H9 (cell line): ENCODE measurements around the gene CHGA. TPM values are rescaled to one million over a fixed set of nuclear protein-coding genes. Genes with fewer than 3 reads are reported as not detected.

Experiments used
- DNase-seq: peaks from one replicate; pipeline ENCODE4 v3.0.0-alpha.2; 2017
- H2AFZ ChIP-seq: one replicate; pipeline ENCODE4 v1.6.1; 2013; ENCODE audit warnings: mild to moderate bottlenecking, low read length, control low read depth, moderate library complexity
- H2AK5ac ChIP-seq: 2 replicates; pipeline ENCODE4 v1.6.1; 2013; ENCODE audit warnings: low read length, control low read depth, mixed read lengths; ENCODE audit not compliant: insufficient read length
- H2BK120ac ChIP-seq: one replicate; pipeline ENCODE4 v1.6.1; 2013; ENCODE audit warnings: low read depth, mild to moderate bottlenecking, low read length, control low read depth, inconsistent platforms; ENCODE audit not compliant: poor library complexity, severe bottlenecking
- H2BK12ac ChIP-seq: 2 replicates; pipeline ENCODE4 v1.6.1; 2013; ENCODE audit warnings: low read length, control low read depth, mixed read lengths, low read depth; ENCODE audit not compliant: insufficient read length
- H2BK15ac ChIP-seq: 2 replicates; pipeline ENCODE4 v1.6.1; 2013; ENCODE audit warnings: low read depth, low read length, control low read depth
- H2BK20ac ChIP-seq: one replicate; pipeline ENCODE4 v1.6.1; 2013; ENCODE audit warnings: low read depth, mild to moderate bottlenecking, low read length, control low read depth, inconsistent platforms; ENCODE audit not compliant: poor library complexity, severe bottlenecking
- H2BK5ac ChIP-seq: 2 replicates; pipeline ENCODE4 v1.6.1; 2013; ENCODE audit warnings: low read length, control low read depth, mixed read lengths; ENCODE audit not compliant: insufficient read length
- H3K14ac ChIP-seq: 2 replicates; pipeline ENCODE4 v1.6.1; 2013; ENCODE audit warnings: low read length, control low read depth; ENCODE audit not compliant: insufficient read depth
- H3K18ac ChIP-seq: 2 replicates; pipeline ENCODE4 v1.6.1; 2013; ENCODE audit warnings: low read depth, mild to moderate bottlenecking, mixed read lengths, low read length, control low read depth; ENCODE audit not compliant: insufficient read length
- H3K23ac ChIP-seq: 2 replicates; pipeline ENCODE4 v1.6.1; 2013; ENCODE audit warnings: low read length, control low read depth, mixed read lengths, low read depth; ENCODE audit not compliant: insufficient read length
- H3K23me2 ChIP-seq: 2 replicates; pipeline ENCODE4 v1.6.1; 2013; ENCODE audit warnings: low read depth, mild to moderate bottlenecking, mixed read lengths, low read length, control low read depth; ENCODE audit not compliant: insufficient read length, poor library complexity, severe bottlenecking
- H3K27ac ChIP-seq: 2 replicates; pipeline ENCODE4 v1.5.1; 2013; ENCODE audit warnings: low read length, control low read depth, mixed read lengths, low read depth; ENCODE audit not compliant: insufficient read length
- H3K27me3 ChIP-seq: 2 replicates; pipeline ENCODE4 v1.6.1; 2013; ENCODE audit warnings: low read length, control low read depth, inconsistent platforms; ENCODE audit not compliant: insufficient read depth
- H3K4ac ChIP-seq: 2 replicates; pipeline ENCODE4 v1.6.1; 2013; ENCODE audit warnings: low read depth, mild to moderate bottlenecking, control low read depth, inconsistent platforms, low read length, moderate library complexity
- H3K4me1 ChIP-seq: 2 replicates; pipeline ENCODE4 v1.6.1; 2013; ENCODE audit warnings: low read length, control low read depth, inconsistent platforms; ENCODE audit not compliant: insufficient read depth
- H3K4me2 ChIP-seq: 2 replicates; pipeline ENCODE4 v1.6.1; 2013; ENCODE audit warnings: low read length, control low read depth, mixed read lengths; ENCODE audit not compliant: insufficient read length, insufficient read depth
- H3K56ac ChIP-seq: 2 replicates; pipeline ENCODE4 v1.6.1; 2013; ENCODE audit warnings: low read depth, mild to moderate bottlenecking, mixed read lengths, low read length, control low read depth; ENCODE audit not compliant: insufficient read length
- H3K79me1 ChIP-seq: 2 replicates; pipeline ENCODE4 v1.6.1; 2013; ENCODE audit warnings: low read depth, mild to moderate bottlenecking, moderate library complexity, low read length, control low read depth, inconsistent platforms; ENCODE audit not compliant: insufficient read depth, poor library complexity, severe bottlenecking
- H3K79me2 ChIP-seq: 2 replicates; pipeline ENCODE4 v1.6.1; 2013; ENCODE audit warnings: low read length, control low read depth, inconsistent platforms; ENCODE audit not compliant: insufficient read depth
- H3K9ac ChIP-seq: 2 replicates; pipeline ENCODE4 v1.6.1; 2013; ENCODE audit warnings: low read length, control low read depth, mixed read lengths; ENCODE audit not compliant: insufficient read length; ENCODE audit errors: extremely low read depth
- H3K9me3 ChIP-seq: one replicate; pipeline ENCODE4 v1.6.1; 2013; ENCODE audit warnings: low read depth, low read length, inconsistent platforms; ENCODE audit not compliant: control insufficient read depth
- H3T11ph ChIP-seq: one replicate; pipeline ENCODE4 v1.6.1; 2013; ENCODE audit warnings: mild to moderate bottlenecking, low read length, control low read depth, inconsistent platforms
- H4K20me1 ChIP-seq: one replicate; pipeline ENCODE4 v1.6.1; 2013; ENCODE audit not compliant: control insufficient read depth, insufficient read length, insufficient read depth
- H4K5ac ChIP-seq: 2 replicates; pipeline ENCODE4 v1.6.1; 2013; ENCODE audit warnings: low read depth, mild to moderate bottlenecking, mixed read lengths, low read length, control low read depth; ENCODE audit not compliant: insufficient read length
- H4K8ac ChIP-seq: replicated peaks from 2 replicates; pipeline ENCODE4 v1.6.1; 2013; ENCODE audit warnings: low read length, control low read depth, mixed read lengths, low read depth; ENCODE audit not compliant: insufficient read length
- H4K91ac ChIP-seq: 2 replicates; pipeline ENCODE4 v1.6.1; 2013; ENCODE audit warnings: low read depth, mild to moderate bottlenecking, moderate library complexity, mixed read lengths, low read length, control low read depth; ENCODE audit not compliant: insufficient read length
- H3K27ac Mint-ChIP-seq, 3 experiments: 2 replicates in 2 of 3; 3 replicates in 1 of 3; pipeline ENCODE4 v1.8.0; 2020 to 2021; ENCODE audit warnings: mixed read lengths in 3 of 3, mild to moderate bottlenecking in 1 of 3, moderate library complexity in 1 of 3
- H3K27me3 Mint-ChIP-seq: 2 replicates; pipeline ENCODE4 v1.8.0; 2021; ENCODE audit warnings: low read depth, mild to moderate bottlenecking, moderate library complexity, mixed read lengths
- H3K36me3 Mint-ChIP-seq, 3 experiments: 2 replicates in 2 of 3; 3 replicates in 1 of 3; pipeline ENCODE4 v1.8.0; 2020 to 2021; ENCODE audit warnings: low read depth in 3 of 3, mixed read lengths in 3 of 3; ENCODE audit not compliant: insufficient read depth in 1 of 3
- H3K4me1 Mint-ChIP-seq, 2 experiments: 2 replicates each; pipeline ENCODE4 v1.8.0; 2020; ENCODE audit warnings: mixed read lengths in 2 of 2
- H3K4me3 Mint-ChIP-seq, 2 experiments: 2 replicates in 1 of 2; 3 replicates in 1 of 2; pipeline ENCODE4 v1.8.0; 2020 to 2021; ENCODE audit warnings: mild to moderate bottlenecking in 2 of 2, mixed read lengths in 2 of 2, moderate library complexity in 1 of 2
- H3K9me3 Mint-ChIP-seq, 2 experiments: 2 replicates in 1 of 2; 3 replicates in 1 of 2; pipeline ENCODE4 v1.8.0; 2020; ENCODE audit warnings: mild to moderate bottlenecking in 2 of 2, mixed read lengths in 2 of 2, moderate library complexity in 1 of 2
- WGBS: extraction: QIAGEN DNeasy Blood & Tissue Kit; methylation state at CpG from one replicate; pipeline ENCODE4 v1.1.7; 2013; ENCODE audit warnings: missing lambda C conversion rate, low lambda C conversion rate, mixed read lengths; ENCODE audit not compliant: insufficient read length; ENCODE audit errors: extremely low coverage; 5-methylcytosine and 5-hydroxymethylcytosine counted together
- total RNA-seq: library from RNA; stranded (reverse); gene quantifications from 2 replicates; pipeline ENCODE4 v1.2.1, GENCODE V29; 2021
- TF ChIP-seq, protein P1 (sequence below): fragments of 200-600 bp; sonication (generic); conservative IDR thresholded peaks from 3 replicates; pipeline ENCODE4 v1.8.0; 2021; ENCODE audit warnings: antibody characterized with exemption, mild to moderate bottlenecking

CHGA gene
- total RNA-seq, 1 experiment from 2014 or later = 6.7 TPM

DNA sequence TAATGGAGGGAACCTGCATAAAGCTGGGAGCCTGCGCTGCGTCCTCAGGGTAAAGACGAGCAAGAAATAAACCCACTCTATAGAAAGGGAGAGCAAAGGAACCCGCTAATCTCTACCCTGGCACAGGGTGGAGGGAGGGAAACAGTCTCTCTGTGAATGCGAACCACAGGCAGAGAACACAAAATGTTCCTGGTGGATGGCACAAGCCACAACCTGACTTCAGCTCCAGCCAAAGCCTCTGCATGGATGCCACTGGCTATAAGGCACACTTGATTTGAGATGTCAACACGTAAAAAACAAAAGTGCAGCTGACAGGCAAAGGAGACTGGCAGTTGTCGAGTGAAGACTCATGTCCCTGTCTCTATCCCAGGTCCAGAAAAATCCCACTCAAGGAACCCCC lies 32.4 kb downstream of the CHGA start:
- H3K56ac ChIP-seq = no peak overlapping the region
- H3K4me1 Mint-ChIP-seq = peaks cover 9% of the 10 kb centered on the region in 2 experiments
- H2BK20ac ChIP-seq = no peak overlapping the region
- no peak overlapping the region for H2BK15ac ChIP-seq
- no peak overlapping the region for H3K4me2 ChIP-seq
- H4K8ac ChIP-seq = no peak overlapping the region
- no peak overlapping the region for H3K27ac ChIP-seq
- H2BK12ac ChIP-seq = no peak overlapping the region
- no peak overlapping the region for H3K23ac ChIP-seq
- TF ChIP-seq, protein P1, sequence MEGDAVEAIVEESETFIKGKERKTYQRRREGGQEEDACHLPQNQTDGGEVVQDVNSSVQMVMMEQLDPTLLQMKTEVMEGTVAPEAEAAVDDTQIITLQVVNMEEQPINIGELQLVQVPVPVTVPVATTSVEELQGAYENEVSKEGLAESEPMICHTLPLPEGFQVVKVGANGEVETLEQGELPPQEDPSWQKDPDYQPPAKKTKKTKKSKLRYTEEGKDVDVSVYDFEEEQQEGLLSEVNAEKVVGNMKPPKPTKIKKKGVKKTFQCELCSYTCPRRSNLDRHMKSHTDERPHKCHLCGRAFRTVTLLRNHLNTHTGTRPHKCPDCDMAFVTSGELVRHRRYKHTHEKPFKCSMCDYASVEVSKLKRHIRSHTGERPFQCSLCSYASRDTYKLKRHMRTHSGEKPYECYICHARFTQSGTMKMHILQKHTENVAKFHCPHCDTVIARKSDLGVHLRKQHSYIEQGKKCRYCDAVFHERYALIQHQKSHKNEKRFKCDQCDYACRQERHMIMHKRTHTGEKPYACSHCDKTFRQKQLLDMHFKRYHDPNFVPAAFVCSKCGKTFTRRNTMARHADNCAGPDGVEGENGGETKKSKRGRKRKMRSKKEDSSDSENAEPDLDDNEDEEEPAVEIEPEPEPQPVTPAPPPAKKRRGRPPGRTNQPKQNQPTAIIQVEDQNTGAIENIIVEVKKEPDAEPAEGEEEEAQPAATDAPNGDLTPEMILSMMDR = no peak
- no peak overlapping the region for H2BK120ac ChIP-seq
- no CpG with 5 or more reads among the region's 7 CpGs for WGBS
- H3K23me2 ChIP-seq = no peaks in the 10 kb centered on the region
- no peak overlapping the region for H3K18ac ChIP-seq
- no peak overlapping the region for H3K9ac ChIP-seq
- no peak overlapping the region for H3K14ac ChIP-seq
- H3T11ph ChIP-seq = no peak overlapping the region
- peaks cover 16 to 31% (median 29%) of the 10 kb centered on the region in 3 experiments; a peak in 6 of 7 replicates for H3K36me3 Mint-ChIP-seq
- H3K27ac Mint-ChIP-seq = peak overlapping the region in 2 of 3 experiments; percentile 85 to 88; a peak in 1 of 7 replicates
- H4K20me1 ChIP-seq = no peaks in the 10 kb centered on the region
- H2AK5ac ChIP-seq = no peak overlapping the region
- H3K9me3 Mint-ChIP-seq = no peaks in the 10 kb centered on the region; a peak in 1 of 5 replicates
- H3K27me3 Mint-ChIP-seq = no peaks in the 10 kb centered on the region
- no peak overlapping the region for H3K4me3 Mint-ChIP-seq
- H3K79me1 ChIP-seq = no peaks in the 10 kb centered on the region
- DNase-seq = no peak
- no peak overlapping the region for H2AFZ ChIP-seq
- no peak overlapping the region for H3K4ac ChIP-seq
- no peak overlapping the region for H4K5ac ChIP-seq
- H3K4me1 ChIP-seq = no peaks in the 10 kb centered on the region
- no peaks in the 10 kb centered on the region for H3K27me3 ChIP-seq
- no peak overlapping the region for H2BK5ac ChIP-seq
- no peak overlapping the region for H4K91ac ChIP-seq
- no peaks in the 10 kb centered on the region for H3K9me3 ChIP-seq
- no peaks in the 10 kb centered on the region for H3K79me2 ChIP-seq
